CMK (cell line): ENCODE results near the gene NSUN5.
"Not testable (repeated sequence)": the region's sequence is repeated elsewhere in the genome, so short reads cannot be mapped to it uniquely, and the experiment has no call there.

Experiments used
- DNase-seq: peaks from one replicate; pipeline ENCODE4 v3.0.0-alpha.2; 2010; ENCODE audit warnings: low read depth

The NSUN5 gene

GRCh38 chr7:73325424-73325823 is 16.8 kb upstream of the NSUN5 start:
- not testable (repeated sequence) for DNase-seq

GRCh38 chr7:73324081-73324845 is 15.6 kb upstream of the NSUN5 start:
- DNase-seq = peak; percentile 30

- not testable (repeated sequence) for DNase-seq
Measured at GRCh38 chr7:73323434-73324080, 14.9 kb upstream of the NSUN5 start.

- DNase-seq = not testable (repeated sequence)
Measured at GRCh38 chr7:73320009-73320408, 11.4 kb upstream of the NSUN5 start.

GRCh38 chr7:73319541-73319940 is 10.9 kb upstream of the NSUN5 start:
- not testable (repeated sequence) for DNase-seq

- not testable (repeated sequence) for DNase-seq
Measured at GRCh38 chr7:73318656-73319204, 10.1 kb upstream of the NSUN5 start.

GRCh38 chr7:73316521-73316920 is 7.9 kb upstream of the NSUN5 start:
- DNase-seq = no peak

- DNase-seq = no peak
Measured at GRCh38 chr7:73314271-73314670, 5.6 kb upstream of the NSUN5 start.

- no peak for DNase-seq
Measured at GRCh38 chr7:73313521-73313906, 4.9 kb upstream of the NSUN5 start.

- no peak for DNase-seq
Measured at GRCh38 chr7:73312831-73313520, 4.3 kb upstream of the NSUN5 start.

GRCh38 chr7:73311421-73311820 is 2.8 kb upstream of the NSUN5 start:
- DNase-seq = not testable (repeated sequence)

GRCh38 chr7:73308074-73308664 is 457 bp downstream of the NSUN5 start:
- DNase-seq = no peak

- no peak for DNase-seq
Measured at GRCh38 chr7:73307436-73307835, 1.2 kb downstream of the NSUN5 start.

GRCh38 chr7:73304612-73305387 is 3.8 kb downstream of the NSUN5 start:
- not testable (repeated sequence) for DNase-seq

- DNase-seq = no peak
Measured at GRCh38 chr7:73304071-73304470, 4.6 kb downstream of the NSUN5 start.

- DNase-seq = no peak
Measured at GRCh38 chr7:73303546-73303945, 5.1 kb downstream of the NSUN5 start.

- DNase-seq = not testable (repeated sequence)
Measured at GRCh38 chr7:73302846-73303245, 5.8 kb downstream of the NSUN5 start.

GRCh38 chr7:73301108-73301507 is 7.5 kb downstream of the NSUN5 start:
- not testable (repeated sequence) for DNase-seq

- DNase-seq = not testable (repeated sequence)
Measured at GRCh38 chr7:73299812-73300211, 8.8 kb downstream of the NSUN5 start.

- DNase-seq = not testable (repeated sequence)
Measured at GRCh38 chr7:73297706-73298105, 10.9 kb downstream of the NSUN5 start.

GRCh38 chr7:73297235-73297634 is 11.4 kb downstream of the NSUN5 start:
- DNase-seq = not testable (repeated sequence)
